Adrenal gland (tissue), 5 donors: ENCODE data around the gene WNT4.

Experiments
- CTCF ChIP-seq, 6 experiments: fragments of 450-650 bp in 4 of 6; fragments of 200-600 bp in 2 of 6; sonication (generic) in 1 of 6; IDR thresholded peaks; 1 replicate in 5 of 6; 2 replicates in 1 of 6; pipeline versions ENCODE4 v1.5.1 to v1.8.0; 2016 to 2021; ENCODE audit warnings: antibody characterized with exemption in 6 of 6, mild to moderate bottlenecking in 2 of 6, moderate library complexity in 1 of 6
- POLR2A ChIP-seq, 2 donors: fragments of 450-650 bp; IDR thresholded peaks; one replicate each; pipeline ENCODE4 v1.6.1; 2017; ENCODE audit warnings: antibody characterized with exemption in 2 of 2, mild to moderate bottlenecking in 2 of 2, moderate library complexity in 1 of 2
- donor health status: DM: no; HTN: no; CAD: no.

- TF ChIP-seq CTCF (IDR thresholded peaks at IDR 0.05) (peak in 3 of 6 experiments; percentile 7 to 40 (median 32)), POLR2A (IDR thresholded peaks at IDR 0.05) (no peak)
Measured at GRCh38 chr1:22143065-22144033, at the start of gene WNT4.
